Renal cortical epithelial cell (primary cell): Measurements from ENCODE around the gene PDZRN4. TPM values are rescaled to one million over a fixed set of nuclear protein-coding genes. Genes with fewer than 3 reads are reported as not detected.
A peak's percentile ranks its signal among the peaks of the same experiment; 100 is the strongest.
"Not testable (repeated sequence)": the region's sequence is repeated elsewhere in the genome, so short reads cannot be mapped to it uniquely, and the experiment has no call there.

Experiments
- DNase-seq: peaks from one replicate; pipeline ENCODE4 v3.0.0-alpha.2; 2011; ENCODE audit warnings: low read depth
- total RNA-seq: library from RNA; depleted of rRNA; stranded (reverse); fragments of >200 nt; gene quantifications from 2 replicates; pipeline ENCODE4 v1.2.3, GENCODE V29; 2014

The PDZRN4 gene
- total RNA-seq, 1 donor from 2014 or later, result 0.25 TPM

- not testable (repeated sequence) for DNase-seq
Measured at GRCh38 chr12:41280341-41281095, 92.4 kb downstream of the PDZRN4 start.

GRCh38 chr12:41285470-41285869 lies 97.3 kb downstream of the PDZRN4 start:
- DNase-seq, result not testable (repeated sequence)

- DNase-seq, result peak; percentile 68
Measured at GRCh38 chr12:41286426-41286825, 98.3 kb downstream of the PDZRN4 start.

- DNase-seq, result no peak
Measured at GRCh38 chr12:41287500-41288141, 99.5 kb downstream of the PDZRN4 start.

- DNase-seq, result no peak
Measured at GRCh38 chr12:41288142-41288811, 100.2 kb downstream of the PDZRN4 start.

GRCh38 chr12:41289501-41289900 lies 101.4 kb downstream of the PDZRN4 start:
- peak; percentile 57 for DNase-seq

- DNase-seq, result peak; percentile 76
Measured at GRCh38 chr12:41293011-41293410, 104.9 kb downstream of the PDZRN4 start.

- no peak for DNase-seq
Measured at GRCh38 chr12:41293461-41293860, 105.3 kb downstream of the PDZRN4 start.

GRCh38 chr12:41302979-41303403 lies 114.9 kb downstream of the PDZRN4 start:
- no peak for DNase-seq

GRCh38 chr12:41304526-41304925 lies 116.4 kb downstream of the PDZRN4 start:
- peak; percentile 26 for DNase-seq

GRCh38 chr12:41310367-41310766 lies 122.2 kb downstream of the PDZRN4 start:
- no peak for DNase-seq

- DNase-seq, result no peak
Measured at GRCh38 chr12:41311883-41312282, 123.8 kb downstream of the PDZRN4 start.

GRCh38 chr12:41312451-41312850 lies 124.3 kb downstream of the PDZRN4 start:
- DNase-seq, result not testable (repeated sequence)

GRCh38 chr12:41325336-41325735 lies 137.2 kb downstream of the PDZRN4 start:
- DNase-seq, result no peak

GRCh38 chr12:41327096-41327895 lies 139.2 kb downstream of the PDZRN4 start:
- DNase-seq, result no peak

- DNase-seq, result no peak
Measured at GRCh38 chr12:41333974-41334373, 145.9 kb downstream of the PDZRN4 start.

- no peak for DNase-seq
Measured at GRCh38 chr12:41334390-41334789, 146.3 kb downstream of the PDZRN4 start.

GRCh38 chr12:41336041-41336549 lies 148.0 kb downstream of the PDZRN4 start:
- no peak for DNase-seq

GRCh38 chr12:41339784-41340183 lies 151.7 kb downstream of the PDZRN4 start:
- no peak for DNase-seq

- no peak for DNase-seq
Measured at GRCh38 chr12:41344776-41345470, 156.8 kb downstream of the PDZRN4 start.

GRCh38 chr12:41348198-41348597 lies 160.1 kb downstream of the PDZRN4 start:
- DNase-seq, result no peak
